ENCODE data around the gene AMER3.

AMER3 gene

GRCh38 chr2:130767408-130767775 is 12.1 kb downstream of the AMER3 start:
- TF ChIP-seq POLR2AphosphoS5 (IDR thresholded peaks at IDR 0.05; ENCODE audit: low read depth, low read length) = no peak
- no peak for TF ChIP-seq TAF1 (IDR thresholded peaks at IDR 0.05; ENCODE audit: borderline replicate concordance, insufficient read depth, low read length)
- TF ChIP-seq SIN3A (IDR thresholded peaks at IDR 0.05; ENCODE audit: borderline replicate concordance, insufficient read depth, low read length) = no peak
- no peak for TF ChIP-seq REST (IDR thresholded peaks at IDR 0.05; ENCODE audit: insufficient read depth in 1 of 2, low read depth in 2 of 2, low read length in 2 of 2)
- no peak for TF ChIP-seq FOXP2 (optimal IDR thresholded peaks at IDR 0.05; ENCODE audit: borderline replicate concordance, extremely low read depth, extremely low read length, insufficient read depth)

- no peak for TF ChIP-seq POLR2AphosphoS5 (IDR thresholded peaks at IDR 0.05; ENCODE audit: low read depth, low read length)
These were observed 13.0 kb downstream of the AMER3 start for GRCh38 chr2:130768191-130768855.

GRCh38 chr2:130769343-130769907 is 14.1 kb downstream of the AMER3 start:
- TF ChIP-seq TAF1 (IDR thresholded peaks at IDR 0.05; ENCODE audit: borderline replicate concordance, insufficient read depth, low read length) (no peak), SIN3A (IDR thresholded peaks at IDR 0.05; ENCODE audit: borderline replicate concordance, insufficient read depth, low read length) (no peak), POLR2AphosphoS5 (IDR thresholded peaks at IDR 0.05; ENCODE audit: low read depth, low read length) (no peak), FOXP2 (optimal IDR thresholded peaks at IDR 0.05; ENCODE audit: borderline replicate concordance, extremely low read depth, extremely low read length, insufficient read depth) (no peak), REST (IDR thresholded peaks at IDR 0.05; ENCODE audit: insufficient read depth in 1 of 2, low read depth in 2 of 2, low read length in 2 of 2) (no peak)

GRCh38 chr2:130776550-130776949 is 21.2 kb downstream of the AMER3 start:
- TF ChIP-seq TAF1 (IDR thresholded peaks at IDR 0.05; ENCODE audit: borderline replicate concordance, insufficient read depth, low read length) = no peak
- no peak for TF ChIP-seq REST (IDR thresholded peaks at IDR 0.05; ENCODE audit: insufficient read depth in 1 of 2, low read depth in 2 of 2, low read length in 2 of 2)
- no peak for TF ChIP-seq FOXP2 (optimal IDR thresholded peaks at IDR 0.05; ENCODE audit: borderline replicate concordance, extremely low read depth, extremely low read length, insufficient read depth)
- no peak for TF ChIP-seq POLR2AphosphoS5 (IDR thresholded peaks at IDR 0.05; ENCODE audit: low read depth, low read length)
- no peak for TF ChIP-seq SIN3A (IDR thresholded peaks at IDR 0.05; ENCODE audit: borderline replicate concordance, insufficient read depth, low read length)

- no peak for TF ChIP-seq FOXP2 (optimal IDR thresholded peaks at IDR 0.05; ENCODE audit: borderline replicate concordance, extremely low read depth, extremely low read length, insufficient read depth)
- TF ChIP-seq POLR2AphosphoS5 (IDR thresholded peaks at IDR 0.05; ENCODE audit: low read depth, low read length) = no peak
- no peak for TF ChIP-seq TAF1 (IDR thresholded peaks at IDR 0.05; ENCODE audit: borderline replicate concordance, insufficient read depth, low read length)
- no peak for TF ChIP-seq REST (IDR thresholded peaks at IDR 0.05; ENCODE audit: insufficient read depth in 1 of 2, low read depth in 2 of 2, low read length in 2 of 2)
- no peak for TF ChIP-seq SIN3A (IDR thresholded peaks at IDR 0.05; ENCODE audit: borderline replicate concordance, insufficient read depth, low read length)
These were observed 23.4 kb downstream of the AMER3 start for GRCh38 chr2:130778781-130779180.
